Gastrocnemius medialis (tissue), 4 donors: ENCODE results near the gene TCERG1L. TPM values are rescaled to one million over a fixed set of nuclear protein-coding genes. Genes with fewer than 3 reads are reported as not detected.

Experiments used
- ATAC-seq, 2 donors: fragments of 150-250 bp; one replicate each; pipeline ENCODE4 v1.9.1; 2016
- DNase-seq, 2 donors: peaks; one replicate each; pipeline ENCODE4 v3.0.0-alpha.2; 2019
- H3K27ac ChIP-seq, 4 donors: fragments of 200-600 bp; sonication (generic); 1 replicate in 1 of 4; 2 replicates in 3 of 4; pipeline ENCODE4 v1.5.1; 2016 to 2018; ENCODE audit warnings: mild to moderate bottlenecking in 2 of 4, moderate library complexity in 1 of 4
- H3K27me3 ChIP-seq, 3 donors: fragments of 200-600 bp; sonication (generic) in 2 of 3; 1 replicate in 1 of 3; 2 replicates in 2 of 3; pipeline versions ENCODE4 v1.5.1 to v1.6.0; 2016 to 2019; ENCODE audit warnings: mild to moderate bottlenecking in 1 of 3, moderate library complexity in 1 of 3
- H3K36me3 ChIP-seq, 2 donors: fragments of 200-600 bp; sonication (generic) in 1 of 2; one replicate each; pipeline ENCODE4 v1.5.1; 2017 to 2018
- H3K4me1 ChIP-seq, 2 donors: fragments of 200-600 bp; sonication (generic) in 1 of 2; one replicate each; pipeline ENCODE4 v1.5.1; 2016 to 2017; ENCODE audit warnings: mild to moderate bottlenecking in 2 of 2
- H3K4me3 ChIP-seq, 4 donors: fragments of 200-600 bp; sonication (generic) in 3 of 4; 1 replicate in 1 of 4; 2 replicates in 3 of 4; pipeline ENCODE4 v1.5.1; 2016 to 2019; ENCODE audit warnings: mild to moderate bottlenecking in 2 of 4
- H3K9me3 ChIP-seq, 3 donors: fragments of 200-600 bp; sonication (generic) in 2 of 3; 1 replicate in 1 of 3; 2 replicates in 2 of 3; pipeline ENCODE4 v1.5.1; 2016 to 2019
- CTCF ChIP-seq, 5 experiments: fragments of 450-650 bp in 3 of 5; fragments of 200-600 bp in 2 of 5; sonication (generic) in 2 of 5; IDR thresholded peaks in 4 of 5; conservative IDR thresholded peaks in 1 of 5; 1 replicate in 4 of 5; 2 replicates in 1 of 5; pipeline ENCODE4 v1.5.1; 2016 to 2019; ENCODE audit warnings: antibody characterized with exemption in 5 of 5, mild to moderate bottlenecking in 3 of 5, moderate library complexity in 3 of 5
- POLR2A ChIP-seq, 2 donors: fragments of 450-650 bp; IDR thresholded peaks; one replicate each; pipeline ENCODE4 v1.6.1; 2017; ENCODE audit warnings: antibody characterized with exemption in 2 of 2, mild to moderate bottlenecking in 2 of 2, moderate library complexity in 2 of 2
- in situ Hi-C, 4 donors: fragments of 200-750 bp; cut with MboI; loops; one replicate each; pipeline versions ENCODE4 v1.15.0 to v1.8.0; 2017; ENCODE audit warnings: low sequenced_read_pairs in 4 of 4
- intact Hi-C: fragments of 100-400 bp; cut with DNase I; formaldehyde crosslinking; loops from one replicate; pipeline ENCODE4 v1.15.1; 2023; ENCODE audit warnings: low total_unique reads
- total RNA-seq, 4 donors: library from RNA; depleted of rRNA; stranded (reverse); fragments of >200 nt; gene quantifications; one replicate each; pipeline versions ENCODE4 v1.1.0 to v1.2.3, GENCODE V29; 2016

The TCERG1L gene
- total RNA-seq, 4 donors from 2014 or later, result not detected

- no peak for ATAC-seq
- DNase-seq, result no peak
- Histone ChIP-seq H3K27ac (no peak overlapping the region), H3K9me3 (no peaks in the 10 kb centered on the region), H3K36me3 (no peaks in the 10 kb centered on the region), H3K4me3 (no peak overlapping the region), H3K27me3 (peaks cover 0 to 14% (median 0%) of the 10 kb centered on the region in 3 donors), H3K4me1 (no peaks in the 10 kb centered on the region)
- in situ Hi-C loops (no loop called here), intact Hi-C loops (no loop called here)
- no peak for TF ChIP-seq CTCF (IDR thresholded peaks at IDR 0.05 in 4 of 5, conservative IDR thresholded peaks at IDR 0.05 in 1 of 5)
- no peak for TF ChIP-seq POLR2A (IDR thresholded peaks at IDR 0.05)
Observed at GRCh38 chr10:131127610-131128009, 183.9 kb downstream of the TCERG1L start.

- Histone ChIP-seq H3K4me1 (no peaks in the 10 kb centered on the region), H3K27me3 (peaks cover 0 to 14% (median 0%) of the 10 kb centered on the region in 3 donors), H3K27ac (no peak overlapping the region), H3K9me3 (no peaks in the 10 kb centered on the region), H3K36me3 (no peaks in the 10 kb centered on the region), H3K4me3 (no peak overlapping the region)
- intact Hi-C loops (no loop called here), in situ Hi-C loops (no loop called here)
- DNase-seq (no peak), ATAC-seq (no peak)
- TF ChIP-seq POLR2A (IDR thresholded peaks at IDR 0.05) (no peak), CTCF (IDR thresholded peaks at IDR 0.05 in 4 of 5, conservative IDR thresholded peaks at IDR 0.05 in 1 of 5) (no peak)
Observed at GRCh38 chr10:131127138-131127589, 184.4 kb downstream of the TCERG1L start.

GRCh38 chr10:131126321-131127137 is 185.0 kb downstream of the TCERG1L start:
- no peaks in the 10 kb centered on the region for H3K9me3 ChIP-seq
- DNase-seq (no peak), ATAC-seq (no peak)
- no peaks in the 10 kb centered on the region for H3K36me3 ChIP-seq
- H3K27me3 ChIP-seq, result peaks cover 0 to 14% (median 0%) of the 10 kb centered on the region in 3 donors
- no peaks in the 10 kb centered on the region for H3K4me1 ChIP-seq
- intact Hi-C loops, result no loop called here
- H3K4me3 ChIP-seq, result no peak overlapping the region
- TF ChIP-seq POLR2A (IDR thresholded peaks at IDR 0.05) (no peak), CTCF (IDR thresholded peaks at IDR 0.05 in 4 of 5, conservative IDR thresholded peaks at IDR 0.05 in 1 of 5) (no peak)
- in situ Hi-C loops, result no loop called here
- no peak overlapping the region for H3K27ac ChIP-seq

GRCh38 chr10:131125511-131126225 is 185.9 kb downstream of the TCERG1L start:
- ATAC-seq (no peak), DNase-seq (no peak)
- in situ Hi-C loops, result no loop called here
- Histone ChIP-seq H3K27me3 (peaks cover 0 to 6% (median 0%) of the 10 kb centered on the region in 3 donors), H3K4me3 (no peak overlapping the region), H3K36me3 (no peaks in the 10 kb centered on the region), H3K9me3 (no peaks in the 10 kb centered on the region), H3K4me1 (no peaks in the 10 kb centered on the region), H3K27ac (no peak overlapping the region)
- intact Hi-C loops, result no loop called here
- no peak for TF ChIP-seq POLR2A (IDR thresholded peaks at IDR 0.05)
- TF ChIP-seq CTCF (IDR thresholded peaks at IDR 0.05 in 4 of 5, conservative IDR thresholded peaks at IDR 0.05 in 1 of 5), result no peak
